ENCODE measurements around the gene SDK1.

- TF ChIP-seq NFRKB (IDR thresholded peaks at IDR 0.05): no peak
- no peak for TF ChIP-seq LEF1 (IDR thresholded peaks at IDR 0.05; ENCODE audit: borderline replicate concordance)
- no peak for TF ChIP-seq TARDBP (IDR thresholded peaks at IDR 0.05)
- no peak for TF ChIP-seq SUZ12 (IDR thresholded peaks at IDR 0.05)
- no peak for TF ChIP-seq L3MBTL2 (conservative IDR thresholded peaks at IDR 0.05)
Observed at GRCh38 chr7:3560495-3560894, 259.4 kb downstream of the SDK1 start.
